Muscle of arm (tissue), 14 donors: ENCODE measurements around the gene PLEKHM2. TPM values are rescaled to one million over a fixed set of nuclear protein-coding genes. Genes with fewer than 3 reads are reported as not detected.
A peak's percentile ranks its signal among the peaks of the same experiment; 100 is the strongest.
"Not testable (repeated sequence)": the region's sequence is repeated elsewhere in the genome, so short reads cannot be mapped to it uniquely, and the experiment has no call there.

ENCODE experiments used
- DNase-seq: peaks from one replicate; pipeline ENCODE4 v3.0.0-alpha.2; 2013
- long read RNA-seq, 11 donors: transcript quantifications; one replicate each; lab custom pipeline, GENCODE V29; 2026
- polyA plus RNA-seq, 12 donors: library from polyadenylated mRNA; unstranded; fragments of 120-200 nt; gene quantifications; one replicate each; pipeline ENCODE4 v1.2.1, GENCODE V29; 2013; ENCODE audit not compliant: insufficient read length in 12 of 12

Gene PLEKHM2
- polyA plus RNA-seq, result 10 to 100 TPM in 11 of 12 donors, not detected in 1; 36.4 to 62.2 (median 50.9) TPM
- long read RNA-seq, donor 1, partial matches to known transcripts, result 20 of 20 reads
- long read RNA-seq, donor 1, other reads (novel, unspliced or antisense), result 0 of 20 reads
- long read RNA-seq, donor 2, full-length matches to known transcripts, result 3 of 21 reads
- long read RNA-seq, donor 2, partial matches to known transcripts, result 18 of 21 reads
- long read RNA-seq, donor 2, other reads (novel, unspliced or antisense), result 0 of 21 reads
- long read RNA-seq, donor 3, partial matches to known transcripts, result 7 of 7 reads
- long read RNA-seq, donor 3, other reads (novel, unspliced or antisense), result 0 of 7 reads
- long read RNA-seq, donor 4, full-length matches to known transcripts, result 3 of 10 reads
- long read RNA-seq, donor 4, partial matches to known transcripts, result 7 of 10 reads
- long read RNA-seq, donor 4, other reads (novel, unspliced or antisense), result 0 of 10 reads
- long read RNA-seq, donor 5, full-length matches to known transcripts, result 5 of 26 reads
- long read RNA-seq, donor 5, partial matches to known transcripts, result 21 of 26 reads
- long read RNA-seq, donor 5, other reads (novel, unspliced or antisense), result 0 of 26 reads
- long read RNA-seq, donor 6, full-length matches to known transcripts, result 4 of 11 reads
- long read RNA-seq, donor 6, partial matches to known transcripts, result 7 of 11 reads
- long read RNA-seq, donor 6, other reads (novel, unspliced or antisense), result 0 of 11 reads
- long read RNA-seq, donor 7, result 0 reads
- long read RNA-seq, donor 8, full-length matches to known transcripts, result 3 of 3 reads
- long read RNA-seq, donor 8, partial matches to known transcripts, result 0 of 3 reads
- long read RNA-seq, donor 8, other reads (novel, unspliced or antisense), result 0 of 3 reads
- long read RNA-seq, donor 9, full-length matches to known transcripts, result 1 of 1 reads
- long read RNA-seq, donor 9, partial matches to known transcripts, result 0 of 1 reads
- long read RNA-seq, donor 9, other reads (novel, unspliced or antisense), result 0 of 1 reads
- long read RNA-seq, donor 10, full-length matches to known transcripts, result 10 of 31 reads
- long read RNA-seq, donor 10, partial matches to known transcripts, result 21 of 31 reads
- long read RNA-seq, donor 10, other reads (novel, unspliced or antisense), result 0 of 31 reads
- long read RNA-seq, donor 11, full-length matches to known transcripts, result 3 of 9 reads
- long read RNA-seq, donor 11, partial matches to known transcripts, result 6 of 9 reads
- long read RNA-seq, donor 11, other reads (novel, unspliced or antisense), result 0 of 9 reads

DNA sequence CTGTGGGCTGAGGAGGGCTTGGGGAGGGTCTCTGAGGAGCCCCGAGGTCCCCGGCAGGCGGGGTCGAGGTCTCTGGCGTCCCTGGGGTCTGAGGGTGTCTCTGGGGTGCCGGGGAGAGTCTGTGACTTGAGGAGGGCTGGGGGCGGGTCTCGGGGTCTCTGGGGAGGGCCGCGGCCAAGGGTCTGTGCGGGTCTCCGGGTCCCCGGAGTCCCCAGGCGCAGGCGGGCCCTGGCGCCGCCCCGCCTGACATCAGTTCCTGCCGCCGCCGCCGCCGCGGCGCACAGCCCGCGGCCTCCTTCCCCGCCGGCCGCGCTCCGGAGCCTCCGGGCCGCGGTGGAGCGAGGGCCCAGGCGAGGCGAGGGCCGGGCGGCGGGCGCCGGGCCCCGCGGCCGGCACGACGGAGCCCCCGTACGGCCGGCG lies at the start of gene PLEKHM2:
Gene PLEKHM2, plus strand, starts transcription at position 279 of the 420 bp plus-strand sequence. CDS start 239 bp downstream, outside the sequence.
- DNase-seq, result peak; percentile 40

DNA sequence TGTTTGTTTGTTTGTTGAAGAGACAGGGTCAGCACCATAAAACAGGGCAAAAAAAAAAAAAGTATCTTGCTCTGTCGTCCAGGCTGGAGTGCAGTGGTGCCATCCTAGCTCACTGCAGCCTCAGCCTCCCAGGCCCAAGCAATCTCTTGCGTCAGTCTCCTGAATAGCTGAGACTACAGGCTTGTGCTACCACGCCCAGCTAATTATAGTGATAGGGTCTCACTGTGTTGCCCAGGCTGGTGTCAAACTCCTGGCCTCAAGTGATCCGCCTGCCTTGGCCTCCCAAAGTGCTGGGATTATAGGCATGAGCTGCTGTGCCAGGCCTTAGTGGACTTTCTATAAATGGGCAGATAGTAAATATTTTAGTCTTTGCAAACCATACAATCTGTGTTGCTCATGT lies 47.7 kb upstream of the PLEKHM2 start:
- no peak for DNase-seq

DNA sequence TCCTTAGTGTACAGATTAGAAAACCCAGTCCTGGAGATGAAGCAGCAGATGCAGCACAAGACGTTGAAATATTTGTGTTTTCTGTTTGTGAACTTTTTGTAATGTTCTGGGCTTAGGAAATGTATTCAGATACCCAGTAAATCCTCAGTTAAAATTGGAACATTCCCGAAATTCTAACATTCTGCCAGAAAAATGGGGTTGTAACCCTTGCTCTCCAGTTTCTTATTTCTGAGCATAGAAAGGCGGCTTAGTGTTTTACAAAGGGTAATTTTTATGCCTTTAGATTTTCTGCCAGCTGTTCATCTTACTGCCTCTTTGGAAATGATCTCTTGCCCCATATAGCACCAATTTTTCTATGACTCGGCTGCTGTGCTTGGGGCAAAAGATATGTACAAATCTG lies 46.3 kb upstream of the PLEKHM2 start:
- DNase-seq, result no peak

- no peak for DNase-seq
These were observed 44.9 kb upstream of the PLEKHM2 start for GRCh38 chr1:15639262-15639661.

DNA sequence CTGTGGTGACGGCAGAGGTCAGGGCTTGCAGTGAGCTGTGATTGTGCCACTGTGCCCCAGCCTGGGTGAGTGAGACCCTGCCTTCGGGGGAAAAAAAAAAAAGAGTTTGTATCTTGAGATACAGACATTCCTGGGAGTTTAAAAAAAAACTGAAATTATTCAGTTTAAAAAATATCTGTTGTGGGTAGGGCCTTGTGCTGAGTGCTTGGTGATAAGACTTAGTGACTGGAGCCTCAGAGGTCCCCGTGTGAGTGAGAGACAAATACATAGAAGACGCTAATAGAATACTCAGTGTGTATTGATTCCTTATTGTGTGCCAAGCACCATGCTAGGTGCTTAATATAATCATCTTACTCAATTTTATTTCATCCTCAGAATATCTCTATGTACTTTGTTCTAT lies 44.2 kb upstream of the PLEKHM2 start:
- DNase-seq, result no peak

DNA sequence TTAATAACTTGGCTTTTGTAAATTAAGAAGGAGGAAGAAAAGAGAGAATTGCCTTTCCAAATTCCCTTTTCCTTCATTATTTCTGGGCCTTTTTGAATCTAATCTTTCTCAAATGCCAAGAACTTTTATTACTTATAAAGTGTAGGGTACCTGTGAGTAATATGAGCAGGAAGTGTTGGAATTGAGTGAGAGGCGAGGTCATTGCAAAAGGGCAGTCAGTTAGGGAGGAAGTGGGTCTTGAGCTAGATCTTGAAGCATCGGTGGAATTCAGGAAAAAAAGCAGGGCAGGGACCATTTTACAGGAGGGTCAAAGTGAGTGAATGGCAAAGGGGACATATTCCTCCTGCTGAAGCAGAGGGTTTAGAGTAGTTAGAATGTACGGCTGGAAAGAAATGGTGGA lies 43.5 kb upstream of the PLEKHM2 start:
- DNase-seq, result no peak

DNA sequence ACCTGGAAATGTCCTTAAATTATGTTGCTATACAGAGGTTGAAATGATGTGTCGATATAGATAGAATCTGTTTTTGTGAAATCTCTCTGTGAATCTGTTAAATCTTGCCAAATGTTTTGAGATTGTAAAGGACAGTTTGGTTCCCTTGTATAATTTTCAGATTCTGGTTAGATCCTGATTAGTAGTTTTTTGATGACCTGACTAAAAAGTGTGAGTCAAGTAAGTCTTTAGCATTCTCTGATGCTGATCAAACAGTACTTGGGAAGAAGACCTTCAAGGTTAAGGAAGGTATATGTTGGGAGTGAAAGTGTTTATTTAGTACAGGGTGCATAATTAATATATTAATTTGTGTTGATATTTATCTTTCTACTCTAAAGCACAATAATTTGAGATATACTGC lies 34.2 kb upstream of the PLEKHM2 start:
- no peak for DNase-seq

- no peak for DNase-seq
These were observed 33.7 kb upstream of the PLEKHM2 start for GRCh38 chr1:15650433-15650832.

DNA sequence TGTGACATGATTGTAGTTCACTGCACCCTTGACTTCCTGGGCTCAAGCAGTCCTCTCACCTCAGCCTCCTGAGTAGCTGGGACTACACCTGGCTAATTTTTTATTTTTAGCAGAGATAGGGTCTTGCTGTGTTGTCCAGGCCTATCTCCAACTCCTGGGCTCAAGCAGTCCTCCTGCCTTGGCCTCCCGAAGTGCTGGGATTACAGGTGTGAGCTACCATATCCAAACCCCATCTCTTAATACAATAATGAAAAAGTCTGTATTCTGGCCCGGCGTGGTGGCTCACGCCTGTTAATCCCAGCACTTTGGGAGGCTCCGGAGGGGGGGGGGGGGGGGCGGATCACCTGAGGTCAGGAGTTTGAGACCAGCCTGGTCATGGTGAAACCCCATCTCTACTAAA lies 32.0 kb upstream of the PLEKHM2 start:
- DNase-seq, result not testable (repeated sequence)

DNA sequence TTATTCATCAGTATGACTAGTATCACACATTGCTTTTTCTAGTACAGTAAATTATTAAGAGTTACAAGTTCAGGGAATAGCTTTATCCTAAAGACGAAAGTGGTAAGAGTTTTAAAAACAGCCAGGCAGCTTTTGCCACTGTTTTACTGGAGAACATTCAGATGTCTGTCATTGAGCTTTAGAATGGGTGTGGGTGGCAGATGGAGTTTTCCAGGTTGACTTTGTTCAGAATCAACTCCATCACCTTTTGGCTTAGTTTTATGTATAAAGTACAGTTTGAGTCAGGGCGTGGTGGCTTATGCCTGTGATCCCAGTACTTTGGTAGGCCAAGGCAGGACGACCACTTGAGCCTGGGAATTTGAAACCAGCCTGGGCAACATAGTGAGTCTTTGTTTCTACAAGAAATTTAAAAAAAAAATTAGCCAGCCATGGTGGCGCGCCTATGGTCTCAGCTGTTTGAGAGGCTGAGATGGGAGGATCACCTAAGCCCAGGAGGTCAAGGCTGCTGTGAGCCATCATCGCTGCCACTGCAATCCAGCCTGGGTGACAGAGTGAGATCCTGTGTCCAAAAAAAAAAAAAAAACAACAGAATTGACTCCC lies 29.9 kb upstream of the PLEKHM2 start:
- no peak for DNase-seq

- no peak for DNase-seq
These were observed 27.7 kb upstream of the PLEKHM2 start for GRCh38 chr1:15656464-15656863.

GRCh38 chr1:15657021-15657420 lies 27.1 kb upstream of the PLEKHM2 start:
- DNase-seq, result no peak

- DNase-seq, result no peak
These were observed 24.0 kb upstream of the PLEKHM2 start for GRCh38 chr1:15660151-15660550.

- no peak for DNase-seq
These were observed 21.6 kb upstream of the PLEKHM2 start for GRCh38 chr1:15662477-15662876.

GRCh38 chr1:15663925-15664324 lies 20.2 kb upstream of the PLEKHM2 start:
- no peak for DNase-seq

- no peak for DNase-seq
These were observed 16.8 kb upstream of the PLEKHM2 start for GRCh38 chr1:15667362-15667761.

- no peak for DNase-seq
These were observed 15.9 kb upstream of the PLEKHM2 start for GRCh38 chr1:15668089-15668754.

DNA sequence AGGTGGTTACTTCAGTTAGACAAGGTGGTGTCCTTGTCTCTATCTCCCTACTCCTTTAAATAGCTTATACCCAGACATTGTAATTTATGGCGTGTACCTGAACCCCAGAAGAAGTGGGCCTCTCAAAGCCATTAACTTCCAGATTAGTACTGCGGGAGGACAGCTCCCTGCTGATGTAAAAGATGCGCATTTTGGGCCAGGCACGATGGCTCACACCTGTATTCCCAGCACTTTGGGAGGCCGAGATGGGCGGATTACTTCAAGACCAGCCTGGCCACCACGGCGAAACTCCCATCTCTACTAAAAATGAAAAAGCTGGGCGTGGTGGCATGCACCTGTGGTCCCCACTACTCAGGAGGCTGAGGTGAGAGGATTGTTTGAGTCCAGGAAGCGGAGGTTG lies 15.0 kb upstream of the PLEKHM2 start:
- no peak for DNase-seq

GRCh38 chr1:15669864-15670263 lies 14.3 kb upstream of the PLEKHM2 start:
- DNase-seq, result no peak

DNA sequence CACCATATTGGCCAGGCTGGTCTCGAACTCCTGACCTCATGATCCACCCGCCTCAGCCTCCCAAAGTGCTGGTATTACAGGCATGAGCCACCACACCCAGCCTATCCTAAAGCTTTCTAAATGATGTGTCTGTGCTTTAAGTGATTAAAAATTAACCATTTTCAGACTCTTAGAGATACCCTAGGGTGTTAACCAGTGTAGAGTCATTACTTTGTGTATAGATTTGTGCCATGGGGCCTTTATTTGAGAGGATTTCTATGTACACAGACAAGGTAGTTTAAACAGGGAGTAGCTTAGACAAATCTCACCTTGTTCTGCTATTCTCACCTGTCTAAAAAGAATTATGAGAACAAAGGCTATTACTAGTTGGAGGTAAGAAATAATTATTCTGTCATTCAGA lies 12.7 kb upstream of the PLEKHM2 start:
- DNase-seq, result no peak
